T47D (cell line): Measurements from ENCODE around the gene ETV7.

Source experiments
- DNase-seq, 2 experiments: peaks; one replicate each; pipeline versions ENCODE4 v3.0.0 to v3.0.0-alpha.2; 2011 to 2012; ENCODE audit warnings: low read depth in 1 of 2, low spot score in 1 of 2
- JUND ChIP-seq: IDR thresholded peaks from 2 replicates; pipeline ENCODE4 v1.6.1; 2012; ENCODE audit warnings: low read depth
- in situ Hi-C: cut with HindIII; loops from 2 replicates; pipeline ENCODE4 v1.10.0; 2016; ENCODE audit warnings: low sequenced_read_pairs, low pct_unique_long_range_greater_than_20kb

ETV7 gene

DNA sequence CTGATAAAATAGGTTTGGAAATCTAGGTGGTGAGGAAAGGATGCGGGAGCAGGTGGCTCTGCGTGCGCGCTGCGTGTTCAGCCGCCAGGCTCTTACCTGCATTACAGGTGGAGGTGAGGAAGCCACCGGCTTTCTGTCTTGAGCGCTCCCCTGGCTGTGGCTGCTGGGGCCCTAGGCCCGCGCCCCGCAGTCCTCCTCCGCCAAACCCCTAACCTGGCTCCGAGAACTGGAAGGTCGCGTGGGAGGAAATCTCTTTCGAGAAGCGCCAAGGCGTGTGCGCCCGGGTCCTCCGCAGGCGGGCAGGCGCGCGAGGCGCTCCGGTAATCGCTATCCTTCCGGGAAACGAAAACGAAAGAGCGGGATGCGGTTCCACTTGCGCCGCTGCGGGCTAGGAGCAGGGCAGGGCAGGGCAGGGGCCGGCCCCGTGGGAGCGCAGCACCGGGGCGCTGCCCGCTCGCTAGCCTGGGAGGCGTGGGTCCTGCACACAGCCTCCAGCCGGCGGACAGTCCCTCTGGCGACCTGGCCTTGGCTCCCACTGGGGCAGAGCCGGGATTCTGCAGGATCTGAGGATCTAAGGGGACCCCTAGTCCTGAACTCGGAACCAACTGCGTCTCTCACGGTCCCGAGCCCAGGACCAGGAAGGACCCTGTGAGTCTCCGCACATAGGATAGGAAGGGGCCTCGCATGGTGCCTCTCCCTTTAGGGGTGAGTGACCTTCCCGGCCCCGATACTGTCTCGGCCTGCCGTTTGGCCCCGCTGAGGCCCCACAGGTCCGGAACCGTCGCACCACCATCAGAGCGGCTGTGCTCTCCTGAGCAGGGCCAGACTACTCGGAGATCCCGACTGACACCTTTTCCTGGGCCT, at the start of gene ETV7:
TSS of gene ETV7 (minus strand) at position 230 of the 864 bp plus-strand sequence. CDS start at position 102, 128 bp downstream.
- in situ Hi-C loops, result no loop called here
- TF ChIP-seq JUND, result no peak
- peak; percentile 55 to 60 for DNase-seq

DNA sequence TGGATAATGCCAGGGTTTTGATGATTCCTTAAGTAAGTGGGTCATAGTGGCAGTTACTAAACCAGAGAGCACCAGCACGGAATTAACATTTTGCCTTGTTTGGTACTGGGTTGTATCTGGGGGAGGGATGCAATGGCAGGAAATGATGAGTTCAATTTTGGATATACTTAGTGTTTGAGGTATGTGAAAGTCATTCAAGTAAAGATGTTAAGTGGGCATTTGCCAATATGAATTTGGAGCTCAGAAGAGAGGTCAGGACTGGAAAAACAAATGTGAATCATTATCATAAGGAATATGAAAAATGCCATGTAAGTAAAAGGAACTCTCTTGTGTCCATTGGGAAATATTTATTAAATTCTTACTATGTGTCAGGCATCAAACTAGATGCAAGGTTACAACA, 49.0 kb upstream of the ETV7 start:
- TF ChIP-seq JUND, result no peak
- in situ Hi-C loops, result no loop called here
- no peak for DNase-seq

DNA sequence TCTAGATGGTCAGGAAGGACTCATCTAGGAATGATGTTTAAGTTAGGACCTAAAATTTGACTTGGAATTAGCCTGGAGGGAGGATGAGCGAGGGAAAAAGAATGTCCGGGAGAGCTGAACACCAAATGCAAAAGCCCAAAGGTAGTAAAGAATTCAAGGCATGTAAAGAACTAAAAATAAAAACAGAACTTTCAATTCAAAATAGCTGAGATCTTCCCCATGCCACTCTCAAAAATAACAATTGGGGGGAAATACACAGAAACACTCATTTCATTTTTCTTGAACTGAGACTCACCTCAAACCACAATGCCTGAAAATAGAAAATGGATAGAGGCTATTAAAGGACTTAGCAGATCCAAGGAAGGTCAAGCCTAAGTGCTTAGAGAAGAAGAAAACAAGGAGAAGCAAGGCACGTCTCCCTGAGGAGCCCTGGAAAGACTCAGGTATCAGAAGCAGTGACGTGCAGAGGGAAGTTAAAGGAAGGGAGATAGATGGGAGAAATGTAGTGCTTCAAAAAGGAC, 44.7 kb upstream of the ETV7 start:
- DNase-seq, result no peak
- in situ Hi-C loops, result no loop called here
- no peak for TF ChIP-seq JUND

DNA sequence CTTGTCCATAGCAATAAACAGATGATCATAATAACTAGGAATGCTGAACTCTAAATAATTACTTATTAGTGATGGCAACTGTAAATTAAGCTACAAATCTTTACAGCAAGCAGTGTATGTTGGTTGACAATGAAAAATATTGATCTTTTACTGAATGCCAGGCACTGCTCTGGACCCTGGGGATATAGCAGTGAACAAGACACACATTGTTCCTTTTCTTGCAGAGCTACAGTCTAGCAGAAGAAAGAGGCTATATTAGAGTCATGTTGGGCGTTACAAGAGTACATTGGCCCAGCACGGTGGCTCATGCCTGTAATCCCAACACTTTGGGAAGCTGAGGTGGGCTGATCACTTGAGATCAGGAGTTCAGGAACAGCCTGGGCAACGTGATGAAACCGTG, 43.7 kb upstream of the ETV7 start:
- DNase-seq, result no peak
- in situ Hi-C loops, result no loop called here
- no peak for TF ChIP-seq JUND

DNA sequence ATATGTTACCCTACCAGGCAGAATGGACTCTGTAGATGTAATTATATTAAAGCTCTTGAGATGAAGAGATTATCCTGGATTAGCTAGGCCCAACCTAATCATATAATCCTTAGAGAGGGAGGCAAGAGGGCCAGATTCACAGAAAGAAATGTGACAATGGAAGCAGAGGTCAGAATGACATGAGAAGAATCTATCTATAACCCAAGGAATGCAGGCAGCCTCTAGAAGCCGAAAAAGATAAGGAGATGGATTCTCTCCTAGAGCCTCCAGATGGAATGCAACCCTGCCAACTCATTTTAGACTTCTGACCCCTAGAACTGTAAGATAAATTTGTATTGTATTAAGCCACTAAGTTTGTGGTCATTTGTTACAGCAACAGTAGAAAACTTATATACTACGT, 42.9 kb upstream of the ETV7 start:
- DNase-seq, result no peak
- in situ Hi-C loops, result no loop called here
- TF ChIP-seq JUND, result no peak

DNA sequence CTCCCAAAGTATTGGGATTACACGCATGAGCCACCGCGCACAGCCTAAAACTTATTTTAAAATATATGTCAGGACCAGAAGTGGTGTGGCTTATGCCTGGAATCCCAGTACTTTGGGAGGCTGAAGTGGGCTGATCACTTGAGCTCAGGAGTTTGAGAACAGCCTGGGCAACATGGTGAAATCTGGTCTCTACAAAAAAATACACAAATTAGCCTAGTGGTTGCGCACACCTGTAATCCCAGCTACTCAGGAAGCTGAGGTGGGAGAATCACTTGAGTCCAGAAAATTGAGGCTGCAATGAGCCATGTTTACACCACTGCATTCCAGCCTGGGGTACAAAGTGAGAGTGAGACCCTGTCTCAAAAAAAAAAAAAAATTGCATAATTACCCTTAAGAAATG, 41.4 kb upstream of the ETV7 start:
- TF ChIP-seq JUND, result no peak
- in situ Hi-C loops, result no loop called here
- no peak for DNase-seq

DNA sequence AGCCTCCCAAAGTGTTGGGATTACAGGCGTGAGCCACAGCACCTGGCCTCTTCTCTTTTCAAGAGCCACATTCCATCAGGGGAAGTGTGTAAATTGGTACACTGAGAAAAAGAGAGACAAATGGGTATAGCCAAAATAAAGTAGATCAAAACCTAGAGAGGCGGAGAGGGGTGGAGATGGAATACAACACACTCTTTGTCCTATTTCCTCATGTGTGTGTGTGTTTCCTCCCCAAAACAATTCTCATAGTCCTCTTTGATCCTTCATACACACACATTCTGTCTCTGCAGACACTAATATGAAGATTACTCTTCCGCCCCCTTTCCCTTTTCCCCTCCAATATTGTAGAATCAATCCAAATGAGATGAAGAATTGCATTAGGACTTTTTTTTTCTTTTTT, 39.2 kb upstream of the ETV7 start:
- no peak for TF ChIP-seq JUND
- in situ Hi-C loops, result no loop called here
- no peak for DNase-seq

DNA sequence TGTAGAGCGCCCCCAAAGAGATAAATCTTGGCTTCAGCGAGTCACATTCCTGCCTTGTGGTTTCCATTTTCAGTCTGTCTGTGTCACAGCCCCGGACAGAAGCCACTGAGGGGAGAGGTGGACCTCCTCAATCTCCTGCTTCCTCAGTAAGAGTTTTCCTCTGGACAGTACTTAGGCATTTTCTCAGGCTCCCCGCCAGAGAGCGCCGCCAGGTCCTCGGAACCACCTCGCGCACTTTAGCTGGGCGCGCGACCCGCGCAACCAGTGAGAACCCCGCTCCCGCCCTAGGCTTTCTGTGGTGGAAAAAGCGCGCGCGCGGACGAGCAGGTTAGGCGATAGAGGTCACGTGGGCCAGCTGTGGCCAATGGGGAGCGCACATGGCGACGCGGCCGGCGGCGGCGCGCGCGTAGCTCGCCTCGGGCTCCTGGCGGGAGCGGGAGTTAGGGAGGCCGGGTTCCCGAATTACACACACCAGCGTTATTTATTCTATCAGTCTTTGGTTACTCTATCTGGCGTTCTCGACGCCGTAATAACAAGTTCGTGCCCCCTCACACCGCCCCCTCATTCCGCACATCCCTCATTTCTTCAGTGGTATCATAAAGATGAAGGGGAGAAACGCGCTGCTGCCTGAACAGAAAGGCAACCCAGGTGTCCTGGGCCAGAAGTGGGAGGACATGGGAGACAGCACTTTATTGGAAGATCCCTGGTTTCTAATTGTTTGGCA, 35.8 kb upstream of the ETV7 start:
- no peak for TF ChIP-seq JUND
- peak; percentile 86 to 99 for DNase-seq
- in situ Hi-C loops, result no loop called here

DNA sequence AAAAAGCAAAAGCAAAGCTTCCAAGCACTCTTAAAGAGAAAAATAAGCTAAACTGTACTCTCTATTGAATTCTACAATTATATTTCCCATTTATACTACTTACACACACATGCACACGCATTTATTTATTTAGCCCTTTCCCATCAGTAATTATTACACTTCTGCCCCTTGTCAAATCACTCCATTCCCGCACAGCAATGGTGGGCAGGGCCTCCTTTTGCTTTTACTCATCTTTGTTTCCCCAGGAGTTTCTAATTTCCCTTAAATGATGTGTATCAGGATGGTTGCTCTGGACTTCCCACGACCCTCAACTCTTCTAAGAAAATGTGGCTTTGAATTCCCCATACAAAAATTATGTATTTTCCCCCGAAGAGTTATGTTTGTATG, 35.2 kb upstream of the ETV7 start:
- TF ChIP-seq JUND, result no peak
- in situ Hi-C loops, result no loop called here
- no peak for DNase-seq

DNA sequence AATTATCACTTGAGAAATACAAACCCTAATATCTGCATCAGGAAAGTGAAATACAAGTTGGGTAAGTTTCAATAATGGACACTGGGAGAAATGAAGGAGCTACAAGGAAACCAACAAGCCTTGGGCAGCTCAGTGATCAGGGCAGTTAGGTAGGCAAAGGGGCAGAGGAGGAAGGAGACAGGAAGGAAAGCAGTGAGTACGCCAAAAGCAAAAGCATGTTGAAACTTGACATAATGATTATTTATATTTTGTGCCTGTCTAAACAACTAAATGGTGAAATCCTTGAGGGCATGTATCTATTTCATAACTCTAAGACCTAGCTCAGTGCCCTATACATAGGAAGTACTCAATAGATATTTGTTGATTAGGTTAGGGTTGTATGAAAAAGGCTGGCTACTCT, 31.8 kb upstream of the ETV7 start:
- in situ Hi-C loops, result no loop called here
- TF ChIP-seq JUND, result no peak
- DNase-seq, result peak in 1 of 2 experiments; percentile 62

DNA sequence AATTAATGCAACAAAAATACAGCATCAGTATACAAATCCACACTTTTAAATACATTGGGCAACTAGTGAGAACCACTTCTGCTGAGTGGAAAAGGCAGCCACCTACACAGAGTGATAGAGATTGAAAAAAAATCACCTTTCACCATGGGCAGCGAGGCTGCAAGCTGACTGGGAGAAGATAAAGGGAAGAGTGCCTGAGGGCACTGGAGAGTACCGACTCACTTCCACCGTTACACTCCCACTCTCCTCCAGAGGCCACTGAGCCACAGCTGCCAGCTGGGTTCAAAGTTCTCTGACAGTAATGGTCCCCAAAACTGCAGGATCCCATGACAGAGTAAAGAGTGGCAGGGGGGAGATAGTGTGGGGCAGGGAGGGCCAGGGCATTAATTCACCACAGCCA, 31.1 kb upstream of the ETV7 start:
- no peak for DNase-seq
- in situ Hi-C loops, result no loop called here

DNA sequence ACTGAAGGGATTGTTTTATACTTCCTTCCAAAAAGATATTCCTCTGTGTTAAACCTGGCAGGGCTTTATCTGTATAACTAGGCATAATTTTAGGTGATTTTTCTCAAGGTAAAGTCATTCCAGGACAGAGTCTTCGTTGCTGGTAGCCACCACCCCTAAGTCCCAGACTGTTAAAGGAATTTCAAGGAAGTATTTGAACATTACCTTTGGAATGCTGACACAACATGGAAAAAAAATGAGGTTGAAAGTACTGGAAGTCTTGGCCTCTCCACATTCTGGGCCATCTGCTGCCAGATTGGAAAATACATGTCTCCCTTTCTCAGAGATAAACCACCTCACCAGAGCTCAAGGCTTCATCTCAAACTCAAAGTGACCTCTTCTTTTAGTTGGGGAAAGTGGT, 27.0 kb upstream of the ETV7 start:
- TF ChIP-seq JUND, result no peak
- DNase-seq, result no peak
- in situ Hi-C loops, result no loop called here

More for the DNA sequence above, 31.1 kb upstream of the ETV7 start:
- TF ChIP-seq JUND, result no peak
